Tibial artery (tissue), 4 donors: ENCODE measurements around the gene FAM171A1.

ENCODE experiments used
- DNase-seq, 2 donors: peaks; one replicate each; pipeline ENCODE4 v3.0.0-alpha.2; 2019
- H3K27ac ChIP-seq, 2 donors: fragments of 200-600 bp; sonication (generic) in 1 of 2; 1 replicate in 1 of 2; 2 replicates in 1 of 2; pipeline ENCODE4 v1.5.1; 2018 to 2019; ENCODE audit warnings: mild to moderate bottlenecking in 1 of 2
- H3K27me3 ChIP-seq, 2 donors: fragments of 200-600 bp; sonication (generic) in 1 of 2; one replicate each; pipeline versions ENCODE4 v1.5.1 to v1.6.0; 2016 to 2019
- H3K36me3 ChIP-seq, 3 donors: fragments of 200-600 bp; sonication (generic) in 2 of 3; one replicate each; pipeline ENCODE4 v1.5.1; 2016 to 2019; ENCODE audit warnings: mild to moderate bottlenecking in 2 of 3
- H3K4me1 ChIP-seq, 4 donors: fragments of 200-600 bp; sonication (generic) in 2 of 4; 1 replicate in 3 of 4; 2 replicates in 1 of 4; pipeline ENCODE4 v1.5.1; 2016 to 2019
- H3K4me3 ChIP-seq, 2 donors: fragments of 200-600 bp; sonication (generic) in 1 of 2; 1 replicate in 1 of 2; 2 replicates in 1 of 2; pipeline ENCODE4 v1.5.1; 2018 to 2019; ENCODE audit warnings: mild to moderate bottlenecking in 2 of 2
- H3K9me3 ChIP-seq, 3 donors: fragments of 200-600 bp; sonication (generic) in 1 of 3; one replicate each; pipeline ENCODE4 v1.5.1; 2016 to 2019
- intact Hi-C: fragments of 100-400 bp; cut with DNase I; formaldehyde crosslinking; loops from one replicate; pipeline ENCODE4 v1.15.0; 2023; ENCODE audit warnings: low total_unique reads
- TF ChIP-seq, protein P1 (sequence below), 2 experiments: fragments of 200-600 bp in 1 of 2; fragments of 450-650 bp in 1 of 2; IDR thresholded peaks; one replicate each; pipeline ENCODE4 v1.5.1; 2017 to 2019; ENCODE audit warnings: antibody characterized with exemption in 2 of 2, mild to moderate bottlenecking in 1 of 2, moderate library complexity in 1 of 2

FAM171A1 gene

DNA sequence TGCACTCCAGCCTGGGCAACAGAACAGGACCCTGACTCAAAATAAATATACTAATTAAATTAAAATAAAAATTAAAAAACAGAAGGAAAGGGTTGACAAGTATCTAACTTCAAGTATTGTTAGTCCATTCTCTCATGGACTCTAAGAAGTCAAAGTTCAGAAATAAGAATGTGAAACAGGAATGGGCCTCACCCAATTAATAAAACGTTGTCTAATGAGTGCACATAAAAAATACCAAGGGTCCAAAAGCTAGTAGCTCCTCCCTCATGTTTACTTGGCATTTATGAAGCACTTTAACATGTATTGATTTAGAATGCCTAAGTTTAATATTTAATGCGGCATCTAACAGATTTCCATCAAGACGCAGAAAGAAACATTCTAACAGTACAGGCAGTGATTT is 18.9 kb downstream of the FAM171A1 start:
- intact Hi-C loops: no loop called here
- Histone ChIP-seq H3K4me3 (no peak overlapping the region), H3K27ac (no peak overlapping the region), H3K36me3 (no peaks in the 10 kb centered on the region), H3K4me1 (peaks cover 0 to 6% (median 1%) of the 10 kb centered on the region in 4 donors), H3K9me3 (no peaks in the 10 kb centered on the region), H3K27me3 (no peaks in the 10 kb centered on the region)
- DNase-seq: no peak
- TF ChIP-seq, protein P1, sequence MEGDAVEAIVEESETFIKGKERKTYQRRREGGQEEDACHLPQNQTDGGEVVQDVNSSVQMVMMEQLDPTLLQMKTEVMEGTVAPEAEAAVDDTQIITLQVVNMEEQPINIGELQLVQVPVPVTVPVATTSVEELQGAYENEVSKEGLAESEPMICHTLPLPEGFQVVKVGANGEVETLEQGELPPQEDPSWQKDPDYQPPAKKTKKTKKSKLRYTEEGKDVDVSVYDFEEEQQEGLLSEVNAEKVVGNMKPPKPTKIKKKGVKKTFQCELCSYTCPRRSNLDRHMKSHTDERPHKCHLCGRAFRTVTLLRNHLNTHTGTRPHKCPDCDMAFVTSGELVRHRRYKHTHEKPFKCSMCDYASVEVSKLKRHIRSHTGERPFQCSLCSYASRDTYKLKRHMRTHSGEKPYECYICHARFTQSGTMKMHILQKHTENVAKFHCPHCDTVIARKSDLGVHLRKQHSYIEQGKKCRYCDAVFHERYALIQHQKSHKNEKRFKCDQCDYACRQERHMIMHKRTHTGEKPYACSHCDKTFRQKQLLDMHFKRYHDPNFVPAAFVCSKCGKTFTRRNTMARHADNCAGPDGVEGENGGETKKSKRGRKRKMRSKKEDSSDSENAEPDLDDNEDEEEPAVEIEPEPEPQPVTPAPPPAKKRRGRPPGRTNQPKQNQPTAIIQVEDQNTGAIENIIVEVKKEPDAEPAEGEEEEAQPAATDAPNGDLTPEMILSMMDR (IDR thresholded peaks at IDR 0.05): no peak

DNA sequence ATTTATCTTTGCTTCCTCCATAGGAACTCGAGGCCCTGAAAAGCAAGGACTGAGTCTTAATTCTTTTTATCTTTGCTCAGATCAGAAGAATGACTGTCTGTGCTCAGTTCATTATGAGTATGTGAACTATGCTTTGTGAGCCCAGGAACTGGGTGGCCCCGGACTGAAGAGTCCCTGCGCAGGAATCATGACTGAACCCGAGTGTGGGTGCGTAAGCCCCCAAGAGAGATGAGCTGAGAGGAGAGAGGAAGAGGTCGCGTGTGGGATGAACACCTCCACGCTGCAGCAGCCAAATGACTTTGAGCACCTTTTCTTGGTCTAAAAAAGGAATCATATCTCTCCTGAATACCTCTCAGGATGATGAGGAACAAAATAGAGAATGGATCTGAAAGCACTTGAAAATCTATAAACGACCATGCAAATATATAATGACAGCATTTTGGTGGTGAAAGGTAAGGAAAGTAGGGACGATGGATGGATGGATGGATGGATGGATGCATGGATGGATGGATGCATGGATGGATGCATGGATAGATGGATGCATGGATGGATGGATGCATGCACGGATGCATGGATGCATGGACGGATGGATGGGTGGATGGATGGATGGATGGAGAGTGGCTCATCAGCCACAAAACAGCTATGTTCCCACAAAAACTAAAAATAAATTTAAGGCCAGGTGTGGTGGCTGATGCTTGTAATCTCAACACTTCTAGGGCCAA is 19.8 kb downstream of the FAM171A1 start:
- H3K9me3 ChIP-seq: no peaks in the 10 kb centered on the region
- no peaks in the 10 kb centered on the region for H3K27me3 ChIP-seq
- no peak overlapping the region for H3K4me3 ChIP-seq
- intact Hi-C loops: no loop called here
- TF ChIP-seq, protein P1 (IDR thresholded peaks at IDR 0.05): no peak
- H3K27ac ChIP-seq: no peak overlapping the region
- peak in 1 of 2 donors; percentile 9 for DNase-seq
- H3K4me1 ChIP-seq: peaks cover 0 to 6% (median 1%) of the 10 kb centered on the region in 4 donors
- no peaks in the 10 kb centered on the region for H3K36me3 ChIP-seq

DNA sequence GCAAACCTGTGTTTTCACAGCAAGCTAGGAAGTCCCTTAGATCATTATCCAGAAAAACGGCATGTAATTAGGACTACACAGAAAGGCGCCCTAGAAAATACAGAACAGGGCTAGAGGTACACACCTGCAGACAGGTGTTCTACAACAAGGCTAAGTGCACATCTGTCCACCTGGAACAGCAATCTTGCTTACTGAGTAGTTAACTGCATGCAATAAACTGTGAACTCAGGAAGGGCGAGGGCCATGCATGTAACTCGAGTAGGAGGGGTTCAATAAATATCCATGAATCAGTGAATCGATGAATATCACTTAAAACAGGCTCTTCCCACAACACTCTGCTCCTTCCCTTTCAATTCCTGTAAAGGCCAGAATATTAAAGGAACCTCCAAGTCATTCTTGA is 22.0 kb downstream of the FAM171A1 start:
- H3K4me1 ChIP-seq: peaks cover 0 to 6% (median 1%) of the 10 kb centered on the region in 4 donors
- DNase-seq: no peak
- H3K4me3 ChIP-seq: peak overlapping the region; percentile 35 to 48

DNA sequence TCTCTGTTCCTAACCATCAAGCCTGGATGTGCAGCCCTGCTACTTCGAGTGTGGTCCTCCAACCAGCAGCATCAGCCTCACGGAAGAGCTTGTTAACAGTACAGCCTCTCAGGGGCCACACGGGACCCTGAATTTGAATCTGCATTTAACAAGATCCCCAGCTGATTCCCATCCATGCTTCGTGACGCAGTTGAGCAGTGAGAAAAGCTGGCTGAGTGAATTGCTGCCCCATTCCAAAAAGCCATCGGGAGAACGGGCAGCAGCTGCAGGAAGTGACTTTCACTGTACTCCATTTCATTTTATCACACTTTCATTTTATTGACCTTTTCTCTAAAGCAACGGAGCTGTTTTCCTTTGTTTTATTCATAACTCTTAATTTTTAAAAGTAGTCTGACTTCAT is 22.5 kb downstream of the FAM171A1 start:
- Histone ChIP-seq H3K36me3 (no peaks in the 10 kb centered on the region), H3K9me3 (no peaks in the 10 kb centered on the region), H3K27me3 (no peaks in the 10 kb centered on the region), H3K4me3 (peak overlapping the region; percentile 35 to 48), H3K4me1 (peaks cover 0 to 6% (median 1%) of the 10 kb centered on the region in 4 donors), H3K27ac (no peak overlapping the region)
- TF ChIP-seq, protein P1 (IDR thresholded peaks at IDR 0.05): no peak
- DNase-seq: no peak
- intact Hi-C loops: no loop called here

More for the DNA sequence above, 22.0 kb downstream of the FAM171A1 start:
- Histone ChIP-seq H3K36me3 (no peaks in the 10 kb centered on the region), H3K27ac (no peak overlapping the region), H3K9me3 (no peaks in the 10 kb centered on the region), H3K27me3 (no peaks in the 10 kb centered on the region)
- intact Hi-C loops: no loop called here
- TF ChIP-seq, protein P1 (IDR thresholded peaks at IDR 0.05): no peak

DNA sequence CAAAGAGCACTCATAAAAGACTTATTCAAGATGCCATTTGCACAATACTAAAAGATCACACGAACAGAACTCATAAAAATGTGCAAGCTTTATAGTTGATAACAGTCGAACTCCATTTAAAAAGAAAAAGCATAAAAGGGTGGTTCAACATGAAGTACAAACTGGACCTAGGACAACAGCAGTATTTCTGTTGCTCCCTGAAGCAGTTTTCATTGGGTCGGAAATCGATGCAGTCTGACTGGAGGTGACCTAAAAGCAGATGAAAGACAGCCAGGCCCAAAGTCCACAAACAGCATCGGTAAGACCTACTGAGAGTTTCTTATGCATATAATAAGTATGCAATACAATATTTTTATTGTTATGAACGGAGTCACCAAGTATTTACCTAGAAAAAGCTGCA is 23.9 kb downstream of the FAM171A1 start:
- TF ChIP-seq, protein P1 (IDR thresholded peaks at IDR 0.05): no peak
- intact Hi-C loops: no loop called here
- no peak for DNase-seq
- Histone ChIP-seq H3K4me1 (peaks cover 0 to 6% (median 1%) of the 10 kb centered on the region in 4 donors), H3K27me3 (no peaks in the 10 kb centered on the region), H3K9me3 (no peaks in the 10 kb centered on the region), H3K36me3 (no peaks in the 10 kb centered on the region), H3K27ac (no peak overlapping the region), H3K4me3 (no peak overlapping the region)
